ENCODE data around the gene ZNF804A.
A peak's percentile ranks its signal among the peaks of the same experiment; 100 is the strongest.

Gene ZNF804A

GRCh38 chr2:184598316-184599053, at the start of gene ZNF804A:
ZNF804A (plus strand) TSS chr2:184598529; CDS start chr2:184598960, 431 bp downstream.
- peak; percentile 60 for DNase-seq (ENCODE audit: low spot score)

GRCh38 chr2:184549153-184549552, 49.2 kb upstream of the ZNF804A start:
- no peak for DNase-seq (ENCODE audit: low spot score)

- no peak for DNase-seq (ENCODE audit: low spot score)
Observed at GRCh38 chr2:184551626-184552025, 46.7 kb upstream of the ZNF804A start.

- no peak for DNase-seq (ENCODE audit: low spot score)
Observed at GRCh38 chr2:184554736-184555135, 43.6 kb upstream of the ZNF804A start.

GRCh38 chr2:184555352-184555751, 43.0 kb upstream of the ZNF804A start:
- DNase-seq (ENCODE audit: low spot score) = no peak

GRCh38 chr2:184556639-184557038, 41.7 kb upstream of the ZNF804A start:
- no peak for DNase-seq (ENCODE audit: low spot score)

- DNase-seq (ENCODE audit: low spot score) = no peak
Observed at GRCh38 chr2:184558713-184559464, 39.4 kb upstream of the ZNF804A start.

- DNase-seq (ENCODE audit: low spot score) = no peak
Observed at GRCh38 chr2:184560603-184561002, 37.7 kb upstream of the ZNF804A start.

- no peak for DNase-seq (ENCODE audit: low spot score)
Observed at GRCh38 chr2:184562532-184562931, 35.8 kb upstream of the ZNF804A start.

- no peak for DNase-seq (ENCODE audit: low spot score)
Observed at GRCh38 chr2:184564092-184564491, 34.2 kb upstream of the ZNF804A start.

GRCh38 chr2:184566716-184567115, 31.6 kb upstream of the ZNF804A start:
- no peak for DNase-seq (ENCODE audit: low spot score)

- no peak for DNase-seq (ENCODE audit: low spot score)
Observed at GRCh38 chr2:184577056-184577455, 21.3 kb upstream of the ZNF804A start.

GRCh38 chr2:184577743-184578142, 20.6 kb upstream of the ZNF804A start:
- DNase-seq (ENCODE audit: low spot score) = no peak

- no peak for DNase-seq (ENCODE audit: low spot score)
Observed at GRCh38 chr2:184579226-184579625, 19.1 kb upstream of the ZNF804A start.

- no peak for DNase-seq (ENCODE audit: low spot score)
Observed at GRCh38 chr2:184581391-184581790, 16.9 kb upstream of the ZNF804A start.

GRCh38 chr2:184589261-184589660, 9.1 kb upstream of the ZNF804A start:
- DNase-seq (ENCODE audit: low spot score) = no peak

- DNase-seq (ENCODE audit: low spot score) = peak; percentile 11
Observed at GRCh38 chr2:184596819-184597411, 1.4 kb upstream of the ZNF804A start.

- peak; percentile 45 for DNase-seq (ENCODE audit: low spot score)
Observed at GRCh38 chr2:184597571-184597991, 748 bp upstream of the ZNF804A start.

GRCh38 chr2:184598002-184598315, 370 bp upstream of the ZNF804A start:
- DNase-seq (ENCODE audit: low spot score) = no peak

- DNase-seq (ENCODE audit: low spot score) = no peak
Observed at GRCh38 chr2:184599054-184599871, 934 bp downstream of the ZNF804A start.

GRCh38 chr2:184599872-184600222, 1.5 kb downstream of the ZNF804A start:
- no peak for DNase-seq (ENCODE audit: low spot score)

- no peak for DNase-seq (ENCODE audit: low spot score)
Observed at GRCh38 chr2:184602734-184603133, 4.4 kb downstream of the ZNF804A start.

All from GM03348 (cell line).